Stomach (tissue), 4 donors: ENCODE results near the gene PCBP2.

Experiments used
- EP300 ChIP-seq: sonication (generic); formaldehyde crosslinking; IDR thresholded peaks from one replicate; pipeline ENCODE4 v1.6.1; 2017; ENCODE audit warnings: antibody characterized with exemption
- POLR2A ChIP-seq, 4 donors: fragments of 450-650 bp; IDR thresholded peaks; one replicate each; pipeline ENCODE4 v1.6.1; 2016; ENCODE audit warnings: antibody characterized with exemption in 4 of 4, control low read depth in 2 of 4, mild to moderate bottlenecking in 1 of 4, moderate library complexity in 1 of 4
- POLR2AphosphoS5 ChIP-seq, 3 donors: sonication (generic); formaldehyde crosslinking; IDR thresholded peaks; one replicate each; pipeline ENCODE4 v1.6.1; 2016; ENCODE audit warnings: antibody characterized with exemption in 3 of 3
- TF ChIP-seq, protein P1 (sequence below), 7 experiments: fragments of 450-650 bp in 4 of 7; fragments of 200-600 bp in 3 of 7; sonication (generic) in 3 of 7; IDR thresholded peaks; one replicate each; pipeline ENCODE4 v1.5.1; 2016 to 2019; ENCODE audit warnings: antibody characterized with exemption in 7 of 7, control low read depth in 2 of 7, mild to moderate bottlenecking in 1 of 7

DNA sequence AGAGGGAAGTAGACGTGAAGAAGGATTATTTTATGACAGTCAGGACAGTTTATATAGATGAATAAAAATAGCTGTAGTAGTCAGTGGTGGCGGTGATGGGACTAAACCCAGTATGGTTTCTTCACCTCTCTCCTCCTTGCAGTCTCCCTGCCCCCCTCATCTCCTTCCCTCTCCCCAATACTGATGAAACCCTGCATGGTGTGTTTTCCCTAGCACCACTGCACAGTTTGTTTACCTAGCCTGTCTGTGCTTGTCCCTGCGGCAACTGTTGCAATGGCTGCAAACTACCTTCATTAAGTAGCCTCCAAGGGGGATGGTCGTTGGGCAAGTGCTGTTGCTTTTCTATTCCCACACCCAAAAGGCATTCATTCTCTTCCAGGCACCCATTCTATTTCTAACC, 14.7 kb downstream of the PCBP2 start:
- TF ChIP-seq EP300 = no peak
- TF ChIP-seq POLR2A (IDR thresholded peaks at IDR 0.05) = no peak
- TF ChIP-seq, protein P1, sequence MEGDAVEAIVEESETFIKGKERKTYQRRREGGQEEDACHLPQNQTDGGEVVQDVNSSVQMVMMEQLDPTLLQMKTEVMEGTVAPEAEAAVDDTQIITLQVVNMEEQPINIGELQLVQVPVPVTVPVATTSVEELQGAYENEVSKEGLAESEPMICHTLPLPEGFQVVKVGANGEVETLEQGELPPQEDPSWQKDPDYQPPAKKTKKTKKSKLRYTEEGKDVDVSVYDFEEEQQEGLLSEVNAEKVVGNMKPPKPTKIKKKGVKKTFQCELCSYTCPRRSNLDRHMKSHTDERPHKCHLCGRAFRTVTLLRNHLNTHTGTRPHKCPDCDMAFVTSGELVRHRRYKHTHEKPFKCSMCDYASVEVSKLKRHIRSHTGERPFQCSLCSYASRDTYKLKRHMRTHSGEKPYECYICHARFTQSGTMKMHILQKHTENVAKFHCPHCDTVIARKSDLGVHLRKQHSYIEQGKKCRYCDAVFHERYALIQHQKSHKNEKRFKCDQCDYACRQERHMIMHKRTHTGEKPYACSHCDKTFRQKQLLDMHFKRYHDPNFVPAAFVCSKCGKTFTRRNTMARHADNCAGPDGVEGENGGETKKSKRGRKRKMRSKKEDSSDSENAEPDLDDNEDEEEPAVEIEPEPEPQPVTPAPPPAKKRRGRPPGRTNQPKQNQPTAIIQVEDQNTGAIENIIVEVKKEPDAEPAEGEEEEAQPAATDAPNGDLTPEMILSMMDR (IDR thresholded peaks at IDR 0.05) = no peak
- no peak for TF ChIP-seq POLR2AphosphoS5 (IDR thresholded peaks at IDR 0.05)
